ENCODE data around the gene TGFB2. TPM values are rescaled to one million over a fixed set of nuclear protein-coding genes. Genes with fewer than 3 reads are reported as not detected.

The TGFB2 gene
- total RNA-seq, 1 experiment from 2014 or later = not detected

GRCh38 chr1:218431476-218431875 is 86.3 kb downstream of the TGFB2 start:
- Histone ChIP-seq H3K9me3 (ENCODE audit: control insufficient read depth, low read depth, low read length) (no peaks in the 10 kb centered on the region), H3K79me1 (ENCODE audit: insufficient read depth, low read depth, low read length, poor library complexity, severe bottlenecking) (no peaks in the 10 kb centered on the region), H2BK12ac (ENCODE audit: insufficient read length, low read depth, low read length) (no peak overlapping the region), H3K27ac (ENCODE audit: insufficient read length, low read depth, low read length) (no peak overlapping the region), H2BK15ac (ENCODE audit: low read depth, low read length) (no peak overlapping the region), H4K20me1 (ENCODE audit: control insufficient read depth, insufficient read depth, insufficient read length) (no peaks in the 10 kb centered on the region), H3K9ac (ENCODE audit: extremely low read depth, insufficient read length, low read length) (no peak overlapping the region), H4K8ac (replicated peaks; ENCODE audit: insufficient read length, low read depth, low read length) (no peak overlapping the region), H3K4me2 (ENCODE audit: insufficient read depth, insufficient read length, low read length) (no peak overlapping the region), H4K91ac (ENCODE audit: insufficient read length, low read depth, low read length) (no peak overlapping the region), H2BK20ac (ENCODE audit: low read depth, low read length, poor library complexity, severe bottlenecking) (no peak overlapping the region), H3K4me1 (ENCODE audit: insufficient read depth, low read length) (no peaks in the 10 kb centered on the region), H3K56ac (ENCODE audit: insufficient read length, low read depth, low read length) (no peak overlapping the region), H3K27me3 (ENCODE audit: insufficient read depth, low read length) (no peaks in the 10 kb centered on the region), H2AK5ac (ENCODE audit: insufficient read length, low read length) (no peak overlapping the region), H2BK5ac (ENCODE audit: insufficient read length, low read length) (no peak overlapping the region), H3T11ph (ENCODE audit: low read length) (no peak overlapping the region), H4K5ac (ENCODE audit: insufficient read length, low read depth, low read length) (no peak overlapping the region), H3K23me2 (ENCODE audit: insufficient read length, low read depth, low read length, poor library complexity, severe bottlenecking) (no peaks in the 10 kb centered on the region), H3K4ac (ENCODE audit: low read depth, low read length) (no peak overlapping the region), H3K14ac (ENCODE audit: insufficient read depth, low read length) (no peak overlapping the region), H3K18ac (ENCODE audit: insufficient read length, low read depth, low read length) (no peak overlapping the region), H2AFZ (ENCODE audit: low read length) (no peak overlapping the region), H3K23ac (ENCODE audit: insufficient read length, low read depth, low read length) (no peak overlapping the region), H3K79me2 (ENCODE audit: insufficient read depth, low read length) (no peaks in the 10 kb centered on the region), H2BK120ac (ENCODE audit: low read depth, low read length, poor library complexity, severe bottlenecking) (no peak overlapping the region)
- Mint-ChIP-seq H3K4me1 (no peaks in the 10 kb centered on the region), H3K27me3 (ENCODE audit: low read depth) (no peaks in the 10 kb centered on the region), H3K4me3 (no peak overlapping the region), H3K9me3 (no peaks in the 10 kb centered on the region), H3K27ac (no peak overlapping the region), H3K36me3 (ENCODE audit: insufficient read depth in 1 of 3, low read depth in 3 of 3) (no peaks in the 10 kb centered on the region)
- DNase-seq = no peak
- WGBS (ENCODE audit: extremely low coverage, insufficient read length, low lambda C conversion rate) = no CpG with 5 or more reads among the region's 1 CpG
- TF ChIP-seq CTCF (conservative IDR thresholded peaks at IDR 0.05) = no peak
